Calu3 (cell line): ENCODE measurements around the gene NCAPG2. TPM values are rescaled to one million over a fixed set of nuclear protein-coding genes. Genes with fewer than 3 reads are reported as not detected.

Experiments used
- BruUV-seq: library from RNA; stranded (reverse); fragments of 400-500 nt; replicated peaks from 2 replicates; lab custom pipeline; 2021; lab: Mats Ljungman, UMichigan
- CTCF ChIA-PET: fragments of 300-600 bp; sonication (Branson Sonifier 250); formaldehyde crosslinking; loops from one replicate; lab custom pipeline; 2022; ENCODE audit warnings: antibody characterized with exemption; lab: Charles Lee
- DNase-seq: peaks from one replicate; pipeline ENCODE4 v3.0.0; 2022
- H3K27ac Mint-ChIP-seq: one replicate; pipeline ENCODE4 v1.8.0; 2022; ENCODE audit warnings: mixed read lengths; ENCODE audit not compliant: unreplicated experiment
- H3K27me3 Mint-ChIP-seq: one replicate; pipeline ENCODE4 v1.8.0; 2022; ENCODE audit warnings: mixed read lengths; ENCODE audit not compliant: unreplicated experiment
- H3K36me3 Mint-ChIP-seq: one replicate; pipeline ENCODE4 v1.8.0; 2022; ENCODE audit warnings: mild to moderate bottlenecking, moderate library complexity, mixed read lengths; ENCODE audit not compliant: insufficient read depth, unreplicated experiment
- H3K4me1 Mint-ChIP-seq: one replicate; pipeline ENCODE4 v1.8.0; 2022; ENCODE audit warnings: mild to moderate bottlenecking, low read depth, mixed read lengths; ENCODE audit not compliant: unreplicated experiment
- H3K4me3 Mint-ChIP-seq: one replicate; pipeline ENCODE4 v1.8.0; 2022; ENCODE audit warnings: mild to moderate bottlenecking, low read depth, moderate library complexity, mixed read lengths; ENCODE audit not compliant: unreplicated experiment
- H3K9me3 Mint-ChIP-seq: one replicate; pipeline ENCODE4 v1.8.0; 2022; ENCODE audit warnings: low read depth, mixed read lengths; ENCODE audit not compliant: unreplicated experiment
- intact Hi-C: fragments of 100-400 bp; cut with micrococcal nuclease; formaldehyde crosslinking; loops from one replicate; pipeline ENCODE4 v1.10.0; 2022; ENCODE audit not compliant: unreplicated experiment
- total RNA-seq: library from RNA; stranded (reverse); gene quantifications from 2 replicates; pipeline ENCODE4 v1.2.3, GENCODE V29; 2022
- TF ChIP-seq, protein P1 (sequence below): fragments of 200-600 bp; IDR thresholded peaks from one replicate; pipeline ENCODE4 v1.8.0; 2022; ENCODE audit warnings: antibody characterized with exemption; ENCODE audit not compliant: unreplicated experiment

NCAPG2 gene
- total RNA-seq, 1 experiment from 2014 or later: 81.7 TPM

- Mint-ChIP-seq H3K27ac (no peak overlapping the region), H3K9me3 (no peaks in the 10 kb centered on the region)
- no TSS peak for BruUV-seq
Measured at GRCh38 chr7:158742065-158742821, 37.6 kb upstream of the NCAPG2 start.

DNA sequence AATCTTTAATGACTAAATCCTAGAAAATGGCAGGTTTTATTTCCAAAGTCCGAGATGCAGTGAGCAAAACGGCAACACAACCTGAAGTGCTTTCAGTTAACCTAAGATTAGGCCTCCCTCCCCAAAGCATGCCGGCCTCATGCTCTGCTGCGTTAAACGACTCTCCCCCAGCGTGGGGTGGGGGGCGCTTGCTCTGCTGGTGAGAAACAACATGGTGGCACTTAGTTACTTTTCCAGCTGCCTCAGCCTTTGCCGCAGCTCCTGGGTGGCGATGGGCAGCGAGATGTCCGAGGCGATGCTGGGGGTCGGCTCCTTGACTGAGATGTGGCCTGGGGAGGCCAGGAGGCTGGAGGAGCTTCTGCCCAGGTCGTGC is 36.7 kb upstream of the NCAPG2 start:
- BruUV-seq: no TSS peak
- DNase-seq: no peak
- H3K27ac Mint-ChIP-seq: no peak overlapping the region
- peaks cover 44% of the 10 kb centered on the region for H3K36me3 Mint-ChIP-seq
- TF ChIP-seq, protein P1, sequence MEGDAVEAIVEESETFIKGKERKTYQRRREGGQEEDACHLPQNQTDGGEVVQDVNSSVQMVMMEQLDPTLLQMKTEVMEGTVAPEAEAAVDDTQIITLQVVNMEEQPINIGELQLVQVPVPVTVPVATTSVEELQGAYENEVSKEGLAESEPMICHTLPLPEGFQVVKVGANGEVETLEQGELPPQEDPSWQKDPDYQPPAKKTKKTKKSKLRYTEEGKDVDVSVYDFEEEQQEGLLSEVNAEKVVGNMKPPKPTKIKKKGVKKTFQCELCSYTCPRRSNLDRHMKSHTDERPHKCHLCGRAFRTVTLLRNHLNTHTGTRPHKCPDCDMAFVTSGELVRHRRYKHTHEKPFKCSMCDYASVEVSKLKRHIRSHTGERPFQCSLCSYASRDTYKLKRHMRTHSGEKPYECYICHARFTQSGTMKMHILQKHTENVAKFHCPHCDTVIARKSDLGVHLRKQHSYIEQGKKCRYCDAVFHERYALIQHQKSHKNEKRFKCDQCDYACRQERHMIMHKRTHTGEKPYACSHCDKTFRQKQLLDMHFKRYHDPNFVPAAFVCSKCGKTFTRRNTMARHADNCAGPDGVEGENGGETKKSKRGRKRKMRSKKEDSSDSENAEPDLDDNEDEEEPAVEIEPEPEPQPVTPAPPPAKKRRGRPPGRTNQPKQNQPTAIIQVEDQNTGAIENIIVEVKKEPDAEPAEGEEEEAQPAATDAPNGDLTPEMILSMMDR: no peak
- H3K4me1 Mint-ChIP-seq: no peaks in the 10 kb centered on the region
- H3K9me3 Mint-ChIP-seq: no peaks in the 10 kb centered on the region
- CTCF ChIA-PET: interaction anchor here (0.6 kb wide), 1 partner anchor 155 kb away, joined by 6 read pairs; no protein-coding TSS in a partner anchor
- intact Hi-C loops: no loop called here
- no peaks in the 10 kb centered on the region for H3K27me3 Mint-ChIP-seq
- no peak overlapping the region for H3K4me3 Mint-ChIP-seq

More at GRCh38 chr7:158742065-158742821, 37.6 kb upstream of the NCAPG2 start:
- TF ChIP-seq, protein P1: no peak
- no peaks in the 10 kb centered on the region for H3K27me3 Mint-ChIP-seq
- CTCF ChIA-PET: interaction anchor here (0.6 to 1.0 kb wide), 2 partner anchors 154 to 235 kb away, joined by 3 to 6 read pairs; no protein-coding TSS in a partner anchor
- intact Hi-C loops: no loop called here
- DNase-seq: no peak
- H3K4me1 Mint-ChIP-seq: no peaks in the 10 kb centered on the region
- H3K4me3 Mint-ChIP-seq: no peak overlapping the region
- peaks cover 48% of the 10 kb centered on the region for H3K36me3 Mint-ChIP-seq

DNA sequence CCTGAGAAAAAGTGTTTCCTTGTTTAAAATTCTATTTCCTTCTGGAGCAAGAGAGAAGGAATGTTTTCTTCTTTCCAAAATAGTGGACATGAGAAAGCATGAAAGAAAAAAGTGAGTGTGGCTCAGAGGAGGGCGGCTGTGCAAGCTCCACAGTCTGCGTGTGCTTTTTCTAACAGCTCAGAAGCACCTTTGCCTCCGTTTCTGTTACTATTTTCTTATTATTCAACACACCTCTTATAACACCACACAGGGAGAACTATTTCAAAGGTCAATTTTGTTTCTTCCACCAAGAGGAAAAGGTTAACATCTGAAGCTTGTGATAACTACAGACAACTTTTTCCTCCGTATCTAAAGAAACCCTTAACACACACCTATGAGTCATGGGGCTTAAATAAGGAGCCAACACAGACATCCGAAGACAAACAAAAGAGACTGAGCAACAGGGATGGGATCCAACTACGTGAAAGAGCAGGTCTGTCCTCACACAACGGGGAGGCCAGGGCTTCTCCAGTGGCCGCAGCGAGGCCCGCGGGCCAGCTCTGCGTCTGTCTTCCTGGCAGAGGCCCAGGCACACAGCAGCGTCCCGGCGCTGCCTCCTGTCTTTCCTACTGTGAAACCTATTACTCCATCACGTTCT is 36.2 kb upstream of the NCAPG2 start:
- no peak overlapping the region for H3K27ac Mint-ChIP-seq
- CTCF ChIA-PET: no interaction called here
- H3K36me3 Mint-ChIP-seq: peaks cover 41% of the 10 kb centered on the region
- H3K4me3 Mint-ChIP-seq: no peak overlapping the region
- intact Hi-C loops: no loop called here
- no peaks in the 10 kb centered on the region for H3K9me3 Mint-ChIP-seq
- H3K4me1 Mint-ChIP-seq: no peaks in the 10 kb centered on the region
- TF ChIP-seq, protein P1: no peak
- H3K27me3 Mint-ChIP-seq: no peaks in the 10 kb centered on the region
- no peak for DNase-seq
- no TSS peak for BruUV-seq

- no peaks in the 10 kb centered on the region for H3K9me3 Mint-ChIP-seq
- CTCF ChIA-PET: no interaction called here
- no peak overlapping the region for H3K4me3 Mint-ChIP-seq
- peaks cover 41% of the 10 kb centered on the region for H3K36me3 Mint-ChIP-seq
- BruUV-seq: no TSS peak
- intact Hi-C loops: no loop called here
- H3K27ac Mint-ChIP-seq: no peak overlapping the region
- TF ChIP-seq, protein P1: no peak
- no peaks in the 10 kb centered on the region for H3K4me1 Mint-ChIP-seq
- no peaks in the 10 kb centered on the region for H3K27me3 Mint-ChIP-seq
- DNase-seq: no peak
Measured at GRCh38 chr7:158740013-158740656, 35.5 kb upstream of the NCAPG2 start.
